Measurements from ENCODE around the gene SPACA1.
"Not testable (repeated sequence)": the region's sequence is repeated elsewhere in the genome, so short reads cannot be mapped to it uniquely, and the experiment has no call there.

Gene SPACA1

GRCh38 chr6:88047510-88048150, at the start of gene SPACA1:
SPACA1 (plus strand) TSS chr6:88047841; CDS start chr6:88047906, 65 bp downstream.
- DNase-seq = no peak

GRCh38 chr6:88000713-88001112, 46.9 kb upstream of the SPACA1 start:
- DNase-seq = no peak

DNA sequence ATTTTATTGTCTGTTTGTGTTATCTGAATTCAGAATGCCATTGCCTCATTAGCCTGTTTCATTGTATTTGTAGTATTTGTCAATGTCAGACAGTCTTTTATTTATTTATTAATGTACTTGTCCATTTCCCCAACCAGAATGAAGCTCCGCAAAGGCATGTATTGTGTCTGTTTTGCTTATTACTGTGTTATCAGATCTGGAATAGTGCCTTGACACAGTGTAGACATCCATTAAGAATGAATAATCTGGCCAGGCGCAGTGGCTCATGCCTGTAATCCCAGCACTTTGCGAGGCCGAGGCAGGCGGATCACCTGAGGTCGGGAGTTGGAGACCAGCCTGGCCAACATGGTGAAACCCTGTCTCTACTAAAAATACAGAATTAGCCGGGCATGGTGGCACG, 46.4 kb upstream of the SPACA1 start:
- not testable (repeated sequence) for DNase-seq

DNA sequence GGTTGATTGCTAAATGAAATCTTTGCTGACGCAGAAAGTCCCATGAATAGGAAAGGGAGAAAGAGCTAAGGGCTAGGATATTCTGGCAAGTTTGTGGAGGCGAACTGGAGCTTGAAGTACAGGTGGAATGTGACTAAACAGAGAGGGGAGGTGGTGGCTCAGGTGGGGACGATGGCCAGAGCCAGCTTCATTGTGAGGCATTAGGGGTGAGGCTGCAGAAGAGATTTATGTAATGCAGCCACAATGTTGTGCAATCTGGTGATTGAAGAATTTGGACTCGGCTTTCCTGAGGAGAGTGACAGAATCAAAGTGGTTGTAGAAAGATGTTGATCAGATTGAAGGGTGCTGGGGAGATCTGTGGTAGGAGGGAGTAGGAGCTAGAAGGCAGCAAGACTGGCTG, 42.9 kb upstream of the SPACA1 start:
- DNase-seq = no peak

DNA sequence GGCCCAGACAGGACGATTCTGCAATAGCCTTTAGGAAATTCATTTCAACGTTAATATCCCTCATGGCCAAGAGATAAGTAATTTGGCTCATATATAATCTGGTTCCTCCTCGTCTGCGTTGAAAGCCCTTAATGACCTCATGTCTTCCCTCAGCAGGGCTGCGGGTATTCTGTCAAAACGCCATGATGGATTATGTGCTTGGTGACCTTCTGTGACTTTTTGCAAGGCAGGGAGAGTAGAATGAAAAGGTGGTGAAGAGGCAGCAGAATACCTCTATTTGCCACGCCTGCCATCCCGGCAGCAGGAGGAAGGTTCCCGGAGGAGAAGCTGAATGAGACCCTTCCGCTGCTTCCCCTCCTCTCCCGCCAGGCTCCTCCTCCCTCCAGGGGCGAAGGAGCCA, 41.1 kb upstream of the SPACA1 start:
- DNase-seq = no peak

- DNase-seq = no peak
These were observed 39.2 kb upstream of the SPACA1 start for GRCh38 chr6:88008411-88008810.

DNA sequence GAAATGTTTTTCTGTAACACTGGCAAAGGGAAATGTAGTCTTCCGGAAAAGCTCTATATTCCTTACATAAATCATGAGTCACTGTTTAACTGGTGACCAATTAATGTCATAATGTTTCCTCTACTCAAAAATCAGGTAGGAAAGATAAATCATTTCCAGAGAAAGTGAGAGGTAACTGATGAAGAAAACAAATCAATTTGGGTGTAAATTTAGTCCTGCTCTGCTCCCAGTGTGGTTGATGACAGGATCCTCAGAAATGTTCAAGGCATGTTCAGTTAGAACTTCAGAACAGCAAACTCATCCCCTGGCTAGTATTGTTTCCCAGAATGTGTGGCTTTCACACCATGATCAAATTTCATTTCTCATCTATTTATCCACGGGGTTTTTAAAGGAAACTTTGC, 38.8 kb upstream of the SPACA1 start:
- no peak for DNase-seq

DNA sequence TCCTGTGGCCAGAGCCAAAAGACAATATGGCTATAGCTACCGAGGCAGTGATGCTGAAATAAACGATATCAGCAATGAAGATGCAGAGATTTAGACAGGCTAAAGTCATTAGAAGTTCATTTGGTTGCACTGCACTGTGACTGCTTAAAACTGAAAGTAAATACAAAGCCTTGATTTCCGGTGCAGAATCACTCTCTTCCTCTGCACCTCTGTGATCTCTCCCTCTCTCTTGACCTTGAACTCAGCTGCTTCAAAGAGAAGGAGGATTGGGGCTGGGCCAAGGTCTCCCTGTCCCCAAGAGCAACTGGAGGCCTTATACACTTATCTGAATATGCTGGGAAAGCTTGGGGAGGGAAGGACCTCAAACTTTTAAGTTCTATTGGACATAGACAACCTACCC, 34.6 kb upstream of the SPACA1 start:
- no peak for DNase-seq

DNA sequence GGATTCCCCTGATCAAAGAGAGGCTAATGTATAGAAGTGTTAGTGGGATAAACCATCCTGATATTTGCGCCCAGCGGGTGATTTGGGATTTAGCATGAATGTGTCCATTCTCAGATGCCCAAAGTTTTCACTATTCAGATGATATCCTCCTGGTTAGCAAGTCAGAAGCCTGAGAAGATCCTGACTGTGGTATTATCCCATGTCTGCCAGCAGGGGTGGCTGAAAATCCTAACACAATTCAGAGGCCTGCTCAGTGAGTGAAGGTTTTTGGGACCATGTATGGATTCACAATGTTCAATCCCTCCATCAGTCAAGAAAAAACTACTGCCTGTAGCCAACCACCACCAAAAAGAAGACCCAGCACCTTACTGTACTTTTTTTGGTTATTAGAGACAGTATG, 34.1 kb upstream of the SPACA1 start:
- DNase-seq = no peak

DNA sequence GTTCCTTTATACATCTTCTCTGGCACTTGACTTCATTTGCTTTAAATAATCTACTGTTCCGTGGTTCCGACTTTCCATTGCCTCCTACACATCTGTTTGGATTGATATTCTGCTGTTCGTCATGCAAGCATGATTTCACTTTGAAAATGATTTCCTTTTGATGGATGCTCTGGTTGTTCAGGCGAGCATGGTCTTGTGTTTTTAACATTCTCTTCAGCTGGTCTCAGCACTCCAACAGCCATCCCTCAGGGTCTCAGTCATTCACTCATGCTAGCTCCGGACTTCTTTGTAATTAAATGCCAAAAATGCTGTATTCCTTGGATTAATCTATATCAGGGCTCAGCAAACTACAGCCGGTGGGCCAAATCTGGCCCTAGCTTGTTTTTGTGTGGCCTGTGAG, 27.2 kb upstream of the SPACA1 start:
- DNase-seq = no peak

GRCh38 chr6:88024696-88025095, 22.9 kb upstream of the SPACA1 start:
- no peak for DNase-seq

DNA sequence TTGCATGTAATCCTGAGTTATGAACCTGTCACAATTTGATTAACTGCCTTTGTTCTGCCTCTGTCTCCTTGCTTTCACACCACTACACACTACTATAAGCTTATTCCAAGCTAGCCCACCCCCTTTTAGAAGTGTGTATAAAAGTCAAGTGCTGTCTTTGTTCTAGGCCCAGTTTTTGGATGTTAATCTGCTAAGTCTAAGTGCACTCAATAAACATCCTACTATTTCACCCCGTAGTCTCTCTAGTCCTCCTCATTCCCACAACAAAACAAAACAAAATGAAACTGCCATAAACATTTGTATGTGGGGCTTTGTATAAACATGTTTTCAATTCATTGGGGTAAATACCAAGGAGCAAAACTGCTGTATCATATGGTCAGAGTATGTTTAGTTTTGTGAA, 16.1 kb upstream of the SPACA1 start:
- DNase-seq = no peak

DNA sequence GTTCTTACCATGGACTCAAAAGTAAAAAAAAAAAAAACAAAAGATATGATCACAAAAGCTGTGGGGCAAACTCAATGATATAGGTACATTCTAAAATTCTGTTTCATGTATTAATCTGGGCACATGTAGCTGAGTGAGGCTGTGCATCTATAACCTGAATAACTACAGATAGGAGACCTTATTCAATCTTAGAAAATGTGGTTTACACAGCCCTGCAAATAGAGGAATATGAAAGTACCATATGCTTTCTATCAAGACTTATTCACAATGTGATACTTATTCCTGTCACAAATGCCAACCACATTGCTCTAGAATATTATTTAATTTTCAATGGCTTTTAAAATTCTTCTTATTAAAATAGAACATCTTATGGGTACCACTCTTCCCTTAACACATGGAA, 3.1 kb upstream of the SPACA1 start:
- DNase-seq = no peak

DNA sequence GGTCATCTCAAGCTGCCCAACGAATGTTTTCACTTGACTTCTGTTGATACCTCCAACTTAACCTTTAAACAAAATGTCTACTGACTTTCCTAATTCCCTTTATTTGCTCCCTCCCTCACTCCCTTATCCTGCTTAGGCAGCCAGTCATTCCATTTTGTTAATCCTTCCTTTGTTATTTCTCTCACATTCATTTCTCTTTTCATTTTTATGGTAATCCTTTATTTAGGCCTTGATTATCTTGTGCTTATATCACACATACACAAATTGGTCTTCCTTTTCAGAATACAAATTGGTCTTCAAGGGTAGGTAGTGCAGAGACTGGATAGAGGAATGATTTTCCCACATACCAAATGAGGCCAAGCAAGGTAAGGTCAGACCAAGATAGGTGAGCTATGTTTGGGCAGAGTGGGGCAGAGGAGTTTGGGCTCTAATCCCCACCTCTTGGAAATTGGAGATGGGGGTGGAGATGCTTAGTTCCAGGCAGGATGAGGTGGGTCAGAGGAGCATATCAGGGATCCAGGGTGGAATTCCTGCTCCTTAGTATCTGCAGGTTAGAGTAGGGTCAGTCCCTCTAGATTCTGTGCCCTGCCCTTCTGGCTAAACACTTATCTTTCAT, 2.0 kb upstream of the SPACA1 start:
- DNase-seq = no peak

- no peak for DNase-seq
These were observed 937 bp downstream of the SPACA1 start for GRCh38 chr6:88048578-88048977.

- DNase-seq = no peak
These were observed 2.6 kb downstream of the SPACA1 start for GRCh38 chr6:88050140-88050818.

GRCh38 chr6:88059191-88059590, 11.6 kb downstream of the SPACA1 start:
- DNase-seq = no peak

- DNase-seq = no peak
These were observed 14.7 kb downstream of the SPACA1 start for GRCh38 chr6:88062376-88062775.

GRCh38 chr6:88072462-88072861, 24.8 kb downstream of the SPACA1 start:
- DNase-seq = no peak

GRCh38 chr6:88074791-88075190, 27.1 kb downstream of the SPACA1 start:
- DNase-seq = no peak

- DNase-seq = no peak
These were observed 29.7 kb downstream of the SPACA1 start for GRCh38 chr6:88077305-88077704.

DNA sequence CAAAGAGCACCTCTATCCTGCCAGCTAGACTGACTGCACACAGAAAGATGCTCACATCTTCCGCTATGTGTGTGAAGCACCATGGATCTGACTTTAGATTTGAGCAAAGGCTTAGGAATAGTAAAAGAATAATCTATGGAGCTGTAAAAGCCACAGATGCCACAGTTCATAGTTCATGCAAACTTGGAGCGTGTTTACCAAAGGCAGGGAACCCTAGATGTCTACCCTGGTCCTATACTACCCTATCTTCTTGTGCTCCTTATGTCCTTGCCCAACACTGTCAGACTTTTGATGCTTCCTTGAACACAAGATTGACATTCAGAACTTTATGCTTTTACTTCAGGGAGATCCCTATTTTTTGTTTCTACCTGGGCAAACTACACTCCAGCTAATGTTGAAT, 39.2 kb downstream of the SPACA1 start:
- no peak for DNase-seq

DNA sequence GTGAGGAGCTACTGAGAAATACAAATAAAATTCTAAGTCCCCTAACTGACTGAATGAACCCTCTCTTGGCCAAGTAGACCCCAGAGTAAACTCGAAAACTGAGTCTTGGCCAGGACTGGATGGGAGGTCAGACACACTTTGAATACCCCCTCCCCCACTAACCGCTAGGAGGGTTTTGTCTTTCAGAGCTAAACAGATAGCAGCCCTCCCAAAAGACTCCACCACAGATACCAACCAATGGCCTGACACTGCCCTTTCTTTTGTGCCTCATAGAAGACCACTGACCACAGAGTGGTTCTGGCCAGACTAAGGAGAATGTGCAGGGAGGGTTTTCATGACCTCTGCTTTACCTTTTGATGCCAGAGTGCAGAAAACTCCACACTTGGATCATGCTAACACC, 42.1 kb downstream of the SPACA1 start:
- DNase-seq = no peak

DNA sequence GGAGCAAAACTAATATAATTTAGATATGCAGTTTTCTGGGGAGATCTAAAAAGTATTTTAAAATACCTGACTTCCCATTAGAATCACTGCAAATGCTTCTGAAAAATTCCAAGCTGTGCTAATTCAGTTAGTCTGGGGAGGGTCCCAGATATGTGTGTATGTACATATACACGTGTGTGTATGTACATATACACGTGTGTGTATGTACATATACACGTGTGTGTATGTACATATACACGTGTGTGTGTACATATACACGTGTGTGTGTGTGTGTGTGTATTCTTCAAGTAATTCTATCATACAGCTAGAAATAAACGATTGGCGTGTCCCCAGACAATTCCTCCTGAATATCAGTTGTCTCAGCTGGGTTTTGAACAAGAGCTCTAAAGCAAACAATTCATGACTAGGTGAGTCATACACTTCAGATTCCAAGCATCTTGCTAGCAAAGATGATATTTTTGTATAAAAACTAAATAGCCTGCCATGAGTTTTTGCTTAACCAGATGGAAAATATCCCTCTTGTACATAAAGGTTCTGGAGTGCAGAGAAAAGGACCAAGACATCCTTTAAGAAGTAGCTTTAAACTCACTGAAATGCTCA, 58.2 kb downstream of the SPACA1 start:
- DNase-seq = no peak
